GM12892 (cell line): ENCODE results near the gene APCDD1.

Experiments
- POLR2A ChIP-seq: IDR thresholded peaks from 2 replicates; pipeline ENCODE4 v1.6.1; 2011; ENCODE audit warnings: low read depth, low read length, control low read depth
- POLR2AphosphoS5 ChIP-seq: IDR thresholded peaks from 2 replicates; pipeline ENCODE4 v1.6.1; 2011; ENCODE audit warnings: low read depth, low read length, control low read depth
- TAF1 ChIP-seq: IDR thresholded peaks from 2 replicates; pipeline ENCODE4 v1.6.1; 2011; ENCODE audit warnings: low read depth, mild to moderate bottlenecking, control low read depth, low read length, borderline replicate concordance

GRCh38 chr18:10444314-10445006 lies 10.0 kb upstream of the APCDD1 start:
- TF ChIP-seq TAF1 (no peak), POLR2AphosphoS5 (no peak), POLR2A (no peak)
